GM19099 (cell line): Measurements from ENCODE around the gene USP40.

ENCODE experiments used
- POLR2A ChIP-seq: IDR thresholded peaks from 3 replicates; pipeline ENCODE4 v1.6.1; 2011; ENCODE audit warnings: low read depth; ENCODE audit not compliant: insufficient read length; ENCODE audit errors: extremely low read depth

The USP40 gene

DNA sequence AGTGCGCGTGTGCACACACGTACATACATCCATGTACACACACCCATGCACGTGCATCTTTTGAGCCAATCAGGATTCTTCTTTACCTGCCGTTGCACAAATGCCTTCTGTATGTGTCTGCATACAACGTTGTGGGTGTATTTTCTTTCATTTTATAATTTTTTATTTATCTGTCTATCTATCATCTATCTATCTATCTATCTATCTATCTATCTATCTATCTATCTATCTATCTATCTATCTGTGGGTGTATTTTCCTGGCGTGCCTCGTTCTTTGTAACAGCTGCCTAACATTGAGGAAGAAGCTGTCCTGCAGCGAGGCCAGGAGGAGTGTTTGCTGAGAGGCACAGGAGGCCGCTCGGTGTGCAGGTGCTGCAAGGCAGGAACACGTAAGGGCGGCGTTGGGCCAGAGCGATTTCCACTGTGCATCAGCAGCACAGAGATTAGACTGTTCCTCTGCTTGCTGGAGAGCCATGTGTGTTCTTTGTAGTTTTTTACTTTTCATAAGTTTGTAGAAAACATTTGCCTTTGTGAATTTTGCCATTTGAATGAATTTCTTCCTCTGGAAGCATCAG lies 127.9 kb downstream of the USP40 start:
- no peak for TF ChIP-seq POLR2A

DNA sequence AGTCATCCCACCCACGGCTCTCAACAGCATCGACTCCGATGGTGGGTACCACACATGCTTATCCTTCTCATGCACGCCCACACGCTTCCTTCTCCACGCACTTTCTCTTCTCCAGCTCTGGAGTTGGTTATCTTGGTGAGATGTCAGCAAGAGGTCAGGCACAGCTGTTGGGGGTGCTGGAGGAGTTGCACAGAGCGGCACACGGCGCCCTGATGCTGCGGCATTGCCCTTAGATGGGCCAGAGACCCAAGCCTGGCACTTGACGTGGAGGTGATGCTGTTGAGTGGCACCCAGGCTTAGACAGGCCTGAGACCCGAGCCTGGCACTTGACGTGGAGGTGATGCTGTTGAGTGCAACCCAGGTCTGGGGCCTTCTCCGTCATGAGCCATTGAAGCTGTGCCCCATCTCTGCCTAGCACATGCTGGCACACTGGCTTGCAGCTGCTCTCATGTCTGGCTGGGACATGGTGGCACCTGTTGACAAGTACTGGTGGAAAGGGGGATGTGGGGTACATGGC lies 129.1 kb downstream of the USP40 start:
- no peak for TF ChIP-seq POLR2A

DNA sequence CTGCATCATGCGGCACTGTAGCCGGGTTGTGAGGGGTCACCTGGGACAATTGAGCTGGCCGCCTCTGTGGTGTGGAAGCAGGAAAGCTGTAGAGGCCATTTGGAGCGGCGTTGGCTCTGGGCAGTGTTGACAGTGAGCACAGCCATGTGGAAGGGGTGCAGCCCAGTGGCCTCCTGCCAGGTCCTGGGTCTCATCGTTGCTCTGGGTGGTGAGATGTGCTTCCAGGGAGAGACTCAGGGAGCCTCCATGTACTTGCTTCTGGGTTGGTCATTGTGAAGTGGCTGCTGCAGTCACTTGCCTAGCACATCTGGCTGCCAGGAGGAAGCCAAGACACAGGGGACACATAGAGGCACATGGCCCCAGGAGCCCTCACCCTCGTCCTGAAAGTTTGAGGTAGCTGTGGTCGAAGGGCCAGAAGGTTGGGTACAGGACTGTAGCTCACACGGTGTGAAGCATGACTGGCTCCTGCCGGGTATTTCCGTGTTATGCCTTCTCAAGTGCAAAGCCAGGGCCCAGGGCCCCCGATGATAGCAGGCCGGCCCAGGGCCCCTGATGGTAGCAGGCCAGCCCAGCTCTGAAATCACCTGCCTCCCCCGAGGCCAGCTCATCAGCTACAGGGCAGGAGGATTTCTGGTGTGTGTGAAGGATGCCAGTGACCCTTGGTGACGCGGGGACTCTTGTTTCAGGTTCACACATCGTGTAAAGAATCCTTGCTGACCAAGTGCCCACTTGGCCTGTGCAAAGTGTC lies 129.7 kb downstream of the USP40 start:
- no peak for TF ChIP-seq POLR2A

DNA sequence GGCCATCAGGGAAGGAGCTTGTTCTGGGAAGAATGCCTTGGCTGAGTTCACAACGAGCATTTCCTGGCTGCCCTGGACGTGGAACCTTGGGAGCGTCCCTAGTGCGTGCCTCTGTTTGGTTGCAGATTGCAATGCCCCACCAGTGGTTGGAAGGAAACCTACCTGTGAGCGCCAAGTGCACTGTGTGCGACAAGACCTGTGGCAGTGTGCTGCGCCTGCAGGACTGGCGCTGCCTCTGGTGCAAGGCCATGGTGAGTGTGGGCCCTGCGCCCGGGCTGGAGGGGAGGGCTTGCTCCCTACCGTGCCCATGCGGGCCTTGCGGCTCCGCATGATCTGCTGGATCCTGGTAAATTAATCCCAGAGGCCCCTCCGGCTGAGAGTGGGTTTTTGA lies 130.4 kb downstream of the USP40 start:
- no peak for TF ChIP-seq POLR2A

DNA sequence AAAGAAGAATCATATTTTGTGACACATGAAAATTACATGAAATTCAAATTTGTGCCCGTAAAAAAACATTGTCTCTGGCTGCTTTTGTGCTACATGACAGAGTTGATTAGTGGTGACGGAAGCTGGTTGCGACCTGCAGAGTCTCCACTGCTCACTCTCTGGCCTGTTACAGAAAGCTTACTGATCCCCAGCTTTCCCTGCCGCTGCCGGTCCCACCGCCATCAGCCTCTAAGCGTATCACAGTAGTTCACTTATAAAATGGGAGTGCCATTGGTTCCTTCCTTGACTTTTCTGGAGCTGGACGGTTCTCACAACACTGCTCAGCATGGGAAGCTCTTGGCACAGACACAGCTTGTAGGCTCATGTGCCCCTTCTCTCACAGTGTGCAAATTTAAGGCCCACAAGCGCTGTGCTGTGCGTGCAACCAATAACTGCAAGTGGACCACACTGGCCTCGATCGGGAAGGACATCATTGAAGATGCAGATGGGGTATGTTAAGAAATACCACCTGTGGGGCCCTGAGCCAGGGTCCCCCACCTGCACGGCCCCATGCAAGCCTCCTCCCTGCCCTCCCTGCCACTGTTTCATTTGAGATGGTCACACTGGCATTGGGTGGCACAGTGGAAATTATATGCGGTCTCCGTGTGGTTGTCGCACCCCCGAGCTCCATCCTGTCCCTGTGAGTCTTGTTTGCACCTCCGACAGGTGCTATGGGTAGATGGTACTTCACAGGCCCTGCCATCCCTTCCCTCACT lies 131.0 kb downstream of the USP40 start:
- no peak for TF ChIP-seq POLR2A

DNA sequence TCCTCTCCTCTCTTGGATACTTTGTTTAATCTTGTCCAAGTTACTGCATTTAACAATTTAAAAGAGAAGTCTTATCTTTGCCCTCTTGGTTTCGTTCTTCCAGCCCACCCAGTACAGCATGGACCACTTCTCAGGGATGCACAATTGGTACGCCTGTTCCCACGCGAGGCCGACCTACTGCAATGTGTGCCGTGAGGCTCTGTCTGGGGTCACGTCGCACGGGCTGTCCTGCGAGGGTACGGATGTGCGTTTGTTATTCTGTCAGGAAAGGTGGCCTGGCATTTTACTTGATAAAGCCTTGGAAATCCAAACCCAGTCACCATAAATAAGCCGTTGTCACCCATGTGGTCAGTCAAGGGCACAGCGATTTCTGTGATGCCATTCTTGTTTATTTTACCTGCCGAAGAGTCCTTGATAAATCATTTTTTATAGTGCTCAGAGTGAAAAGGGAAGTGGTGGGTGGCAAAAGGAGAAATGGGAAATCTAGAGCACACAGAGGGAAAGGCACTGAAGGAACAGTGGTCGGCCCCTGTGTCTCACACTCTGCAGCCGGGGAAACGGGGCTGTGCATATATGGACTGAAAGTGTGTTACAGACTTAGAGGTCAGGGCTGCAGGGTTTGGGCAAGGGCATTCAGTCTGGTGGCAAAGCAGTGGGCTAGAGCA lies 131.8 kb downstream of the USP40 start:
- no peak for TF ChIP-seq POLR2A

DNA sequence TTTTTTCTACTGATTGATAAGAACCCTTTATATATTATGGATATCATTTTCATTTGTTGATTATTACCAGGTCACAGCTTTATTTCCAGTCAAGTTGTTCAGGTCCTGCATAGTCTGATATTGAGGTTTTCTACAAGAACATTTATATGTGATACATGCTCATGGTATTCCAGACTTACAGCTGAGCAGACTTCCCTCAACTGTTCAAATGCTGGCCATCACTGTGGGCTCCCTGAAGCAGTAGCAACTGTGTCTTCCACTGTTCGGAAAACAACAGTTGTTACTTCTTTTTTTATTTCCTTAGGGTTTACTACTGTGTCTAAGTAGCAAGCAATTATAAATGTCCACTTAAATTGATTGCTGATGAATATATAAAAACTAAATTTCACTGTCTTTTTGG lies 132.8 kb downstream of the USP40 start:
- no peak for TF ChIP-seq POLR2A

DNA sequence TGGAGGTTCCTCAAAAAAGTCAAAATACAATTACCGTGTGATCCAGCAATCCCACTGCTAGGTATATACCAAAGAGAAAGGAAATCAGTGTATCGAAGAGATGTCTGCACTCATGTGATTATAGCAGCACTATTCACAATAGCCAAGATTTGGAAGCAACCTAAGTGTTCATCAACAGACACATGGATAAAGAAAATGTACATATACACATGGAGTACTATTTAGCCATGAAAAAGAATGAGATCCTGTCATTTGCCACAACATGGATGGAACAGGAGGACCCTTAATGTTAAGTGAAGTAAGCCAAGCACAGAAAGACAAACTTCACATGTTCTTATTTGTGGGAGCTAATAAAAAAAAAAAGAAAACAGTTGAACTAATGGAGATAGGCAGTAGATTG lies 133.6 kb downstream of the USP40 start:
- no peak for TF ChIP-seq POLR2A

DNA sequence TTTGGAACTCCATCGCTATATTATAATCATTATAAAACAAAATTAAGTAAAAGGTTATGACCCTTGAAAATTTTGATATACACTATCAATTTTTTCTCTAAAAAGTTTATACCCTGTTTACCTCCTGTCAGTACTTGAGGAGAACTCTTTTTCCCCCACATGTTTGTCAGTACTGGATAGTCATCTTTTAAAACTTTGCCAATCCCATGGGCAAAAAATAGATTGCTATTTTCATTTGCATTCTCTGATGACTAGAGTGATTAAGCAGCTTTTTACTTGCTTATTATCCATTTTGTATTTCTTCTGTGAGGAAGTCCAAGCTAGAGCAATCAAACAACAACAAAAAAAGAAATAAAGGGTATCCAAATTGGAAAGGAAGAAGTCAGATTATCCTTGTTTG lies 135.9 kb downstream of the USP40 start:
- TF ChIP-seq POLR2A: no peak

DNA sequence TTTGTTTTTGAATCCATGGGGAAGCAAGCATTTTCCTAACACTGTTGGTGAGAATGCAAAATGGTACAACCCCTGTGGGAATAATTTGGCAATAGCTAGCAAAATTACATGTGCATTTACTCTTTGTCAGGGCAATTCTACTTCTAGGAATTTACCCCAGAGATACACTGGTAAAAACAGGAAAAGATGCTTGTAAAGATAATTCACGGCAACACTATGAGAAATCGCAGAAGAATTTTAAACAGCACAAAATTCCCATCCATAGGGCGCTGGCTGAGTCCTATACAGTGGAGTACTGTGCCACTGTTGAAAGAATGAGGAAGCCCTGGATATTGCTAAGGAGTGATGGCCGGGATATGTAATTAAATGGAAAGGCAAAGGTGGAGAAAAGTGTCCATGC lies 136.5 kb downstream of the USP40 start:
- no peak for TF ChIP-seq POLR2A

DNA sequence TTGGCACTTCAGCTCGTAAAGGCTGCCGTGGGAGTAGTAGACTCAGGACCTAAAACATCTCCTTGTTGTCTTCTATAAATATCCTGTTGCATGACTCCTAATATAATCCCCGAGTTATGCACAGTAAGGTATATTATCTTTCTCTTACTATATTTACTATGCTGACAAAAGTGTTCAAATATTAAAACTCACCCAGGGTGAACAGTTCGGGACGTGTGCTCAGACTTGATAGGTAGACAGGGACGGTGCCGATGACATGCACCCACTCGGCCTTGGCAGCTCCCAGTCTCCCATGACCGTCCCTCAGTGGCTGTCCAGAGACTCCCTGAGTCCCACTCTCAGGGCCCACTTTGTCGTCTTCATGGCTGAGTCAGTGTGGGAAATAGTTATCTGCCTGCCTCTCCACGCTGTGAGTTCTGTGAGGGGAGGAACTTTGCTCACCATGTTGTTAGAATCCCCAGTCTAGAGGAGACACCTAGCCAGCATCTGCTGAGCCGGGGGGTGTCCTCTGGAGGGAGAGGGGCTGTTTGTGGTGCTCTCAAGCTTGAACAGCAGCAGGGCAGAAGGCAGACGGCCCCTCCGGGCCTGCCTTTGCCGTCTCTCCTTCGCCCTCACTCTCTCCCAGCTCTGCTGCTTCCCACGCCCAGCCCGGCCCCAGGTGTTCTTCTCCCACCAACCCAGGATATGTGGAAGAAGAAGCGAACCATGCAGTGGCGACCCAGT lies 137.2 kb downstream of the USP40 start:
- no peak for TF ChIP-seq POLR2A

DNA sequence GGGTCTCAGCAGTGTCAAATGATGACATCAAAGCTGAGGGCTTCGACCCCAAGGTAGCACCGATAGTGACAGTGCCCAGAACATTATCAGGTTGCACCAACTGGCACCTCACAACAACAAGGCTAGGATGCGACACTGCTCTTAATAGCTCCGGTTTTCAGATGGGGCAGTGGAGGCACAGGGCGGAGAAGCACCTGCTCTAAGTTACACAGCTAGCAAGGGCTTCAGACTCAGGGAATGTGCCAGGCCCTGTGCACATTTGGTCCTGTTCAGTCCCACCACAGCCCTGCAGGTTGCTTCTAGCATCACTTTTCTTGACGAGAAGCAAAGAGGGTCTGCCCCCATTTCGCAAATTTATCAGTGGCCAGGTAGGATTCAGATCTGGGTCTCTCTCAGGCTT lies 138.1 kb downstream of the USP40 start:
- no peak for TF ChIP-seq POLR2A

DNA sequence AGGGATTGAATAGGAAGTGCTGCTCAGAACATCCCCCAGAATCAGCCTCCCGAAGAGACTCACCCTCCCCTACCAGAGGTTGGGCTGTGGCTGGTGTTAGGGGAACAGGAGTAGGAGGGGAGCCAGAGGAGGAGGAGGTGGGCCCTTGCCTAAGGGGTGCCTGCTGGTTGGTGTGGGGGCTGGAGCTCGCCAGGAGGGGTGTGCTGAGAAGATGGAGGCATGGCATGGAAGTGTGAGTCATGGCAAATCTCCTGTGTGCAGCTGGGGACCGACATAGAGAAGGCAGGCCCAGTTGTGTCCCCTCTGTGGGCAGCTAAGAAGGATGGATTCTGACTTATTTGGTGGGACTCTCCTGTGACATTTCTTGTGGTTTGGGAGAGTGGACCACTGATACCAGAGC lies 138.6 kb downstream of the USP40 start:
- TF ChIP-seq POLR2A: no peak

DNA sequence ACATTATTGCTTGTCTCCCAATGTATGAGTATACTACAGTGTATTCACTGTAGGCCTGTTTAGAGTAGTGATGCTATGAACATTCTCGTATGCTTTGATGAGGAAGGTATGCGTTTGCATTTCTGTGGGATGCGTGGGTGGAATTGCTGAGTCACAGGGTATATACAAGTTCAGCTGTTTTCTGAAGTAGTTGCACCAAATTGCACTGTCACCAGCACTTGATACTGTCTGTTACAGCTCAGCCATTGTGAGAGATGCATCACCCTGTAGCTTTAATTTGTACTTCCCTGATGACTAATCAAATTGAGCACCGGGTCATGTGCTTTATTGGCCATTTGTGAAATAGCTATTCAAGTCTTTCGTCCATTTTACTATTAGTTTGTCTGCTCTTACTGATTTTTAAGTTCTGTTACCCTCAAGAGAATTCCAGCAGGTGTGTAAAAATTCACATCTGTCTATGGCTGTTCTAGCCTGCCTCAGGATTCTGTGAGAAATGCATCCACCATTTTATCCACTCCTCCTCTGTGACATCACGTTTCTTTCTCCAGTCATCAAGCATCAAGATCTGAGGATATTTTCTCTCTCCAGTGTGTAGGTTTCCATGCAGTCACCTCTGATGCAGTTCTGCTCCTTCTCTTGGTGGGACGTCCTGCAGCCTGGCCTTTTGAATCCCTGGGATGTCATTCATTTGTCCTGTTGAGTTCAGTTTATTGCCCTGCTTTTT lies 139.8 kb downstream of the USP40 start:
- no peak for TF ChIP-seq POLR2A
